Stomach (tissue), 9 donors: ENCODE results near the gene TEDC2. TPM values are rescaled to one million over a fixed set of nuclear protein-coding genes. Genes with fewer than 3 reads are reported as not detected.

ENCODE experiments used
- DNase-seq, 2 donors: peaks; one replicate each; pipeline versions ENCODE4 v3.0.0 to v3.0.0-alpha.2; 2013 to 2019
- H3K27ac ChIP-seq, 5 donors: fragments of 200-600 bp in 4 of 5; sonication (generic) in 4 of 5; one replicate each; pipeline ENCODE4 v1.5.1; 2013 to 2019; ENCODE audit warnings: mild to moderate bottlenecking in 1 of 5, moderate library complexity in 1 of 5
- H3K27me3 ChIP-seq, 3 donors: fragments of 200-600 bp; sonication (generic); one replicate each; pipeline ENCODE4 v1.5.1; 2017 to 2019; ENCODE audit warnings: mixed run types in 1 of 3
- H3K36me3 ChIP-seq, 4 donors: fragments of 200-600 bp; sonication (generic); 1 replicate in 3 of 4; 2 replicates in 1 of 4; pipeline ENCODE4 v1.5.1; 2016 to 2019
- H3K4me1 ChIP-seq, 4 donors: fragments of 200-600 bp; sonication (generic); one replicate each; pipeline ENCODE4 v1.5.1; 2016 to 2019
- H3K4me3 ChIP-seq, 4 donors: fragments of 200-600 bp; sonication (generic) in 3 of 4; one replicate each; pipeline ENCODE4 v1.5.1; 2016 to 2019; ENCODE audit warnings: mild to moderate bottlenecking in 1 of 4
- H3K9me3 ChIP-seq, 4 donors: fragments of 200-600 bp; sonication (generic); one replicate each; pipeline ENCODE4 v1.5.1; 2016 to 2019
- EP300 ChIP-seq: sonication (generic); formaldehyde crosslinking; IDR thresholded peaks from one replicate; pipeline ENCODE4 v1.6.1; 2017; ENCODE audit warnings: antibody characterized with exemption
- POLR2A ChIP-seq, 4 donors: fragments of 450-650 bp; IDR thresholded peaks; one replicate each; pipeline ENCODE4 v1.6.1; 2016; ENCODE audit warnings: antibody characterized with exemption in 4 of 4, control low read depth in 2 of 4, mild to moderate bottlenecking in 1 of 4, moderate library complexity in 1 of 4
- POLR2AphosphoS5 ChIP-seq, 3 donors: sonication (generic); formaldehyde crosslinking; IDR thresholded peaks; one replicate each; pipeline ENCODE4 v1.6.1; 2016; ENCODE audit warnings: antibody characterized with exemption in 3 of 3
- WGBS, 5 donors: extraction: QIAGEN DNeasy Blood & Tissue Kit in 3 of 5; methylation state at CpG; one replicate each; pipeline versions ENCODE4 v1.1.5 to v1.1.7; 2013 to 2018; 5-methylcytosine and 5-hydroxymethylcytosine counted together
- intact Hi-C: fragments of 100-400 bp; cut with DNase I; formaldehyde crosslinking; loops from one replicate; pipeline ENCODE4 v1.15.1; 2023; ENCODE audit warnings: low total_unique reads
- polyA plus RNA-seq, 3 donors: library from polyadenylated mRNA; stranded (reverse); fragments of 200-250 nt; gene quantifications; one replicate each; pipeline ENCODE4 v1.2.3, GENCODE V29; 2013
- total RNA-seq, 5 donors: library from RNA; depleted of rRNA; stranded (reverse); fragments of >200 nt; gene quantifications; one replicate each; pipeline versions ENCODE4 v1.1.0 to v1.2.3, GENCODE V29; 2014 to 2016
- TF ChIP-seq, protein P1 (sequence below), 7 experiments: fragments of 450-650 bp in 4 of 7; fragments of 200-600 bp in 3 of 7; sonication (generic) in 3 of 7; IDR thresholded peaks; one replicate each; pipeline ENCODE4 v1.5.1; 2016 to 2019; ENCODE audit warnings: antibody characterized with exemption in 7 of 7, control low read depth in 2 of 7, mild to moderate bottlenecking in 1 of 7
- donor health status: healthy with polysubstance abuse.
- donor health status: Bipolar disorder and iron deficiency.
- donor health status: healthy.

TEDC2 gene
- total and polyA plus RNA-seq, 8 donors, result 1.3 to 3.8 (median 2.7) TPM; not detected in 3

DNA sequence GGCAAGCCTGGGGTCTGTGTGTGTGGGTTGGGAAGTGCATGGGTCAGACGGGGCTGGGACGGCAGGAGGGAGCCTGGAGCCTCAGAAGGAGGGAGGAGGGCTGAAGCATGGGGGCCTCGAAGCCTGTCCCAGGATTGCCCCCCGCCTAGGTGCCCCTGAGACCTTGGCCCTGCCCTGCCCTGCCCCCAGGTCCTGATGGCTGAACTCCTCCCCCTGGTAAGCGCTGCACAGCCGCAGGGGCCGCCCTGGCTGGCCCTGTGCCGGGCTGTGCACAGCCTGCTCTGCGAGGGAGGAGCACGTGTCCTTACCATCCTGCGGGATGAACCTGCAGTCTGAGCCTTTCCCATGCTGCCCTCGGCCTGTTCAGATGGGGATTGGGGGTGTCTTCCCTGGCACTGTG lies 4.4 kb downstream of the TEDC2 start:
- no peak overlapping the region for H3K27ac ChIP-seq

DNA sequence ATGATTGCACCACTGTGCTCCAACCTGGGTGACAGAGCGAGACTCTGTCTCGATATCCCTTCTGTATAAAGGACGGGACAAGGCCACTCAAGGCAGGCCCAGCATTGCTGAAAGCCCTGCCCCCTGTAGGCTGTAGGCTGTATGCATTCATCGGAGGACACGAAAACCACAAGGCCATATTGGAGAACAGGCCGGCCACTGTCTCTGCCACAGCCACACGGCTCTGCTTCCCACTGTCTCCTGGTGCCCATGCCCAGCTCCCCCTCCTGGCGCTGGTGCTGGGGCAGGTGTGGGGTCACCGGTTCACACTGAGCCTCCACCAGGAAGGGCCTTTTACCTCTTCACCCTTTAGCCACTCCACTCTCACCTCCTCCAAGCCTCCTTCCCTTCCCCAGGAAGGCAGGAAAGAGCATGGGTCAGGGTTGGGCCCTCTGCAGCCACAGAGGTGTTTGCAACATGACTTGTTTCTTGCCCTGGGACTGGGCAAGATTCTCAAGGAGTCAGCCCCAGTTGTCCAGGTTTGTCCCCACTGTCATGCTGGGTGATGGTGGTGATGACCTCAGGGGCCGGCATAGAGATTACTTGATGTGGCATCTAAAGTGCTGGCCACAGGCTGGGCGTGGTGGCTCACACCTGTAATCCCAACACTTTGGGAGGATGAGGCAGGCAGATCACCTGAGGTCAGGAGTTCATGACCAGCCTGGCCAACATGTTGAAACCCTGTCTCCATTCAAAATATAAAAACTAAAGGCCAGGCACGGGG lies 5.9 kb downstream of the TEDC2 start:
- Histone ChIP-seq H3K4me1 (peaks cover 18 to 33% (median 27%) of the 10 kb centered on the region in 4 donors), H3K9me3 (no peaks in the 10 kb centered on the region), H3K4me3 (no peak overlapping the region), H3K36me3 (no peaks in the 10 kb centered on the region), H3K27me3 (peaks cover 0 to 43% (median 35%) of the 10 kb centered on the region in 3 donors), H3K27ac (no peak overlapping the region)
- DNase-seq, result no peak
- intact Hi-C loops, result no loop called here
- 85 to 91% (median 88%) methylated on average over 10 to 12 of the region's 12 CpGs for WGBS, 5 donors
- no peak for TF ChIP-seq POLR2A (IDR thresholded peaks at IDR 0.05)
- TF ChIP-seq, protein P1, sequence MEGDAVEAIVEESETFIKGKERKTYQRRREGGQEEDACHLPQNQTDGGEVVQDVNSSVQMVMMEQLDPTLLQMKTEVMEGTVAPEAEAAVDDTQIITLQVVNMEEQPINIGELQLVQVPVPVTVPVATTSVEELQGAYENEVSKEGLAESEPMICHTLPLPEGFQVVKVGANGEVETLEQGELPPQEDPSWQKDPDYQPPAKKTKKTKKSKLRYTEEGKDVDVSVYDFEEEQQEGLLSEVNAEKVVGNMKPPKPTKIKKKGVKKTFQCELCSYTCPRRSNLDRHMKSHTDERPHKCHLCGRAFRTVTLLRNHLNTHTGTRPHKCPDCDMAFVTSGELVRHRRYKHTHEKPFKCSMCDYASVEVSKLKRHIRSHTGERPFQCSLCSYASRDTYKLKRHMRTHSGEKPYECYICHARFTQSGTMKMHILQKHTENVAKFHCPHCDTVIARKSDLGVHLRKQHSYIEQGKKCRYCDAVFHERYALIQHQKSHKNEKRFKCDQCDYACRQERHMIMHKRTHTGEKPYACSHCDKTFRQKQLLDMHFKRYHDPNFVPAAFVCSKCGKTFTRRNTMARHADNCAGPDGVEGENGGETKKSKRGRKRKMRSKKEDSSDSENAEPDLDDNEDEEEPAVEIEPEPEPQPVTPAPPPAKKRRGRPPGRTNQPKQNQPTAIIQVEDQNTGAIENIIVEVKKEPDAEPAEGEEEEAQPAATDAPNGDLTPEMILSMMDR (IDR thresholded peaks at IDR 0.05), result no peak
- TF ChIP-seq POLR2AphosphoS5 (IDR thresholded peaks at IDR 0.05), result no peak
- TF ChIP-seq EP300, result no peak

More for the DNA sequence above, 4.4 kb downstream of the TEDC2 start:
- no peak for DNase-seq
- WGBS, 5 donors, result 81 to 87% (median 85%) methylated on average over 11 to 12 of the region's 12 CpGs
- no peak overlapping the region for H3K4me3 ChIP-seq
- TF ChIP-seq EP300, result no peak
- H3K4me1 ChIP-seq, result peaks cover 25 to 38% (median 37%) of the 10 kb centered on the region in 4 donors
- no peaks in the 10 kb centered on the region for H3K36me3 ChIP-seq
- H3K27me3 ChIP-seq, result peaks cover 0 to 28% (median 20%) of the 10 kb centered on the region in 3 donors
- no peaks in the 10 kb centered on the region for H3K9me3 ChIP-seq
- intact Hi-C loops, result no loop called here

DNA sequence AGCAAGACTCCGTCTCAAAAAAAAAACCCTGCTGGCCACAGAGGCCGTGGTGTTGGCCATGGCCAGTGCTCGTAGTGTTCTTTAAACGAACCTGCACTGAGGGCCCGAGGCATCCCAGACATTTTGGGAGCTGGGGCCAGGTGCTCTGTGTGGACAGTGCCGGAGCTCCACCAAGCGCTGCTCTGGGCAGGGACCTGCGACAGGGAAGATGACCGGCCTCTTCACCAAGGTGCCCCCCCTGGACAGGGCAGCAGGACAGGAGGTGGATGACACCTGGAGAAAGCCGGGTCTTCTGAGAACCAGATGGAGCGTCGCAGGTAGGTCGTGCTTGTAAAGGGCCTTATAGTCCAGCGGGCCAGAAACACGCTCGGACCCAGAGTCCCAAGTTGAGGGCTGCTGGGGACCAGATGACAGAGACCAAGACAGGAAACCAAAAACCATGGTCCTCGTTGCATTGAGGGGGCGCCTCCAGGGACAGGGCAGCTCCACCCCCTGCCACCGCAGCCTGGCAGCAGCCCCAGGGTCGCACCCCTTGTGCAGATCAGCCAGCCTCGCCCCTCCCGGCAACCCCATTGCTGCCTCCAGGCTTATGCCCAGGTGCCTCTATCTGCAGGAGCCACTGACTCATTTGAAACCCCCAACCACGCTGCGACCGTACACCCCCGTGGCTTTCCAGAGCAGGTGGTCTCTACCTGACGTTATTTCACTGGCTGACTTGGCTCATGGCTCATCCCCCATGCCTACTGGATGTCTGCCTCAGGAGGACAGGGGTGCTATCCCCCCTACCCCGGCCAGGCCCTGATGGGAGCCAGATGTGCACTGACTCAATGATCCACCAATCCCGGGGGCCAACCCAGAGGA lies 7.0 kb downstream of the TEDC2 start:
- no peak for TF ChIP-seq POLR2A (IDR thresholded peaks at IDR 0.05)
- TF ChIP-seq, protein P1 (IDR thresholded peaks at IDR 0.05), result no peak
- no peak for TF ChIP-seq POLR2AphosphoS5 (IDR thresholded peaks at IDR 0.05)
- TF ChIP-seq EP300, result no peak
- WGBS, 5 donors, result 77 to 81% (median 80%) methylated on average over 20 to 29 of the region's 29 CpGs
- peak overlapping the region; percentile 55 to 59 (median 56) for H3K4me3 ChIP-seq

DNA sequence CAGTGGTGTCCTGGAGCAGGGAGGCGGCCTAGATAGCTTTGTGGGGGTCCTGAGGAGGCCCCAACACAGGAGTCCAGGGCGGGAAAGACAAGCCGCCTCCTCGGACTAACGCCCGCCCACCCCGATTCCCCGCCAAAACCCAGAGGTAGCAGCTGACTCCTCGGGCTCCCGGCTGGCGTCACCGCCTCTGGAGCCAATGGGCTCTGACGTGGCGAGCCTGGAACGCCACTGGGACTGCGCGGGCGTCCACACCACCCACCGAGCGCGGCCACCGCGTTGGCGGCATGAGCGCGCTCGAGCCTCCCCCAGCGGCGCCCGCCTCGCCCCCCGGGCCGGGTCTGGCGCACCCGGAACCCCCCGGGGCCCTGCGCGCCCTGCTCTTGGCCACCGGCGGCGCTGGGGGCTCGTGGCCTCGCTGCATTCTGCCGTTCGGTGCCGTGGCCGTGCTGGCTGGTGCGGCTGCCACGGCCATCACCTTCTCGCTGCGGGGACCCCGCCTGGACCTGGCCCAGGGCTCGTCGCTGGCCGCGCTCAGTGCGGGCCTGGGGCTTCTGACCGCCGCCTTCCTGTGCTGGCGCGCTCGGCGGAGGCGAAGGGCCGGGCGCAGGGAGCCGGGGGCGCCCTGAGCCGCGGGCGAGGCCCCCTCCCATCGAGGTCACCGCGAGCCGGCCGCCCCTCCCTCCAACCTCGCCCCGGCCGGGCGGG lies 7.8 kb downstream of the TEDC2 start:
- Histone ChIP-seq H3K4me3 (peak overlapping the region; percentile 55 to 59 (median 56)), H3K27ac (peak overlapping the region in 3 of 5 donors; percentile 38 to 81 (median 41)), H3K27me3 (peaks cover 11 to 62% (median 53%) of the 10 kb centered on the region in 3 donors), H3K4me1 (peaks cover 27 to 45% (median 41%) of the 10 kb centered on the region in 4 donors), H3K9me3 (no peaks in the 10 kb centered on the region), H3K36me3 (no peaks in the 10 kb centered on the region)
- TF ChIP-seq, protein P1 (IDR thresholded peaks at IDR 0.05), result no peak
- peak; percentile 21 to 38 (median 24) for TF ChIP-seq POLR2AphosphoS5 (IDR thresholded peaks at IDR 0.05)
- no peak for TF ChIP-seq POLR2A (IDR thresholded peaks at IDR 0.05)
- TF ChIP-seq EP300, result no peak
- WGBS, 5 donors, result 0 to 1% (median 1%) methylated on average over 4 to 79 of the region's 80 CpGs
- intact Hi-C loops, result no loop called here
- DNase-seq, result peak; percentile 72 to 94

More for the DNA sequence above, 7.0 kb downstream of the TEDC2 start:
- Histone ChIP-seq H3K27me3 (peaks cover 4 to 54% (median 45%) of the 10 kb centered on the region in 3 donors), H3K4me1 (peaks cover 27 to 40% (median 37%) of the 10 kb centered on the region in 4 donors), H3K9me3 (no peaks in the 10 kb centered on the region), H3K36me3 (no peaks in the 10 kb centered on the region), H3K27ac (peak overlapping the region in 1 of 5 donors; percentile 81)
- no peak for DNase-seq
- intact Hi-C loops, result no loop called here
